ENCODE data around the gene LAPTM5.

GRCh38 chr1:30801771-30802198 is 44.2 kb upstream of the LAPTM5 start:
- TF ChIP-seq POLR2A (IDR thresholded peaks at IDR 0.05) (no peak), POLR2AphosphoS5 (IDR thresholded peaks at IDR 0.05; ENCODE audit: insufficient read depth in 1 of 2, low read depth in 1 of 2) (peak in 1 of 2 donors; percentile 41), CTCF (IDR thresholded peaks at IDR 0.05) (peak; percentile 93 to 97 (median 96))

All from vagina (tissue), 2 donors.